Testis (tissue), 3 donors: ENCODE measurements around the gene FOXK2. TPM values are rescaled to one million over a fixed set of nuclear protein-coding genes. Genes with fewer than 3 reads are reported as not detected.

Experiments
- DNase-seq: peaks from one replicate; pipeline ENCODE4 v3.0.0-alpha.2; 2019
- H3K27ac ChIP-seq, 2 donors: fragments of 200-600 bp; sonication (generic); one replicate each; pipeline ENCODE4 v1.5.1; 2019
- H3K27me3 ChIP-seq: fragments of 200-600 bp; sonication (generic); one replicate; pipeline ENCODE4 v1.5.1; 2019
- H3K36me3 ChIP-seq: fragments of 200-600 bp; sonication (generic); one replicate; pipeline ENCODE4 v1.5.1; 2017; ENCODE audit warnings: low read depth; ENCODE audit errors: missing control alignments
- H3K4me1 ChIP-seq: fragments of 200-600 bp; sonication (generic); one replicate; pipeline ENCODE4 v1.5.1; 2019
- H3K4me3 ChIP-seq, 2 donors: fragments of 200-600 bp; sonication (generic); one replicate each; pipeline ENCODE4 v1.5.1; 2017 to 2019
- H3K9me3 ChIP-seq: fragments of 200-600 bp; sonication (generic); one replicate; pipeline ENCODE4 v1.5.1; 2017
- CTCF ChIP-seq, 3 experiments: fragments of 450-650 bp in 2 of 3; fragments of 200-600 bp in 1 of 3; sonication (generic) in 1 of 3; IDR thresholded peaks; one replicate each; pipeline ENCODE4 v1.5.1; 2016 to 2019; ENCODE audit warnings: antibody characterized with exemption in 3 of 3, mild to moderate bottlenecking in 2 of 3, moderate library complexity in 1 of 3
- POLR2A ChIP-seq: fragments of 450-650 bp; IDR thresholded peaks from one replicate; pipeline ENCODE4 v1.6.1; 2017; ENCODE audit warnings: antibody characterized with exemption, mild to moderate bottlenecking, moderate library complexity
- WGBS, 2 donors: methylation state at CpG; one replicate each; pipeline ENCODE4 v1.1.5; 2018; 5-methylcytosine and 5-hydroxymethylcytosine counted together
- intact Hi-C: fragments of 100-400 bp; cut with DNase I; formaldehyde crosslinking; loops from one replicate; pipeline ENCODE4 v1.15.1; 2023; ENCODE audit warnings: low total_unique reads
- polyA plus RNA-seq: library from polyadenylated mRNA; stranded (reverse); fragments of 350-450 nt; fragmentation: Illumina TruSeq; extraction: RNeasy Lipid Tissue Mini Kit (QIAGEN cat#74804); gene quantifications from one replicate; pipeline ENCODE4 v1.2.3, GENCODE V29; 2014; ENCODE audit warnings: low read depth, low replicate concordance; ENCODE audit not compliant: insufficient read depth
- total RNA-seq, 2 donors: library from RNA; depleted of rRNA; stranded (reverse); fragments of >200 nt; gene quantifications; one replicate each; pipeline ENCODE4 v1.2.3, GENCODE V29; 2016

FOXK2 gene
- total and polyA plus RNA-seq, 3 donors from 2014 or later, result 85.8 to 95.1 (median 94.3) TPM

GRCh38 chr17:82590216-82590615 is 70.7 kb downstream of the FOXK2 start:
- no peaks in the 10 kb centered on the region for H3K9me3 ChIP-seq
- WGBS, 2 donors, result 88 to 95% methylated on average over 6 of the region's 6 CpGs
- TF ChIP-seq CTCF (IDR thresholded peaks at IDR 0.05) (no peak), POLR2A (no peak)
- H3K4me1 ChIP-seq, result peaks cover 21% of the 10 kb centered on the region
- intact Hi-C loops, result no loop called here
- H3K4me3 ChIP-seq, result no peak overlapping the region
- no peaks in the 10 kb centered on the region for H3K27me3 ChIP-seq
- H3K36me3 ChIP-seq, result no peaks in the 10 kb centered on the region
- DNase-seq, result no peak
- no peak overlapping the region for H3K27ac ChIP-seq

- 63% methylated on average over 16 of the region's 17 CpGs; no CpG with 5 or more reads in 1 of the 2 donors for WGBS, 2 donors
- H3K9me3 ChIP-seq, result no peaks in the 10 kb centered on the region
- peak overlapping the region in 1 of 2 donors; percentile 92 for H3K27ac ChIP-seq
- H3K4me3 ChIP-seq, result no peak overlapping the region
- DNase-seq, result no peak
- H3K4me1 ChIP-seq, result peaks cover 21% of the 10 kb centered on the region
- H3K27me3 ChIP-seq, result no peaks in the 10 kb centered on the region
- TF ChIP-seq POLR2A (no peak), CTCF (IDR thresholded peaks at IDR 0.05) (no peak)
- intact Hi-C loops, result no loop called here
- H3K36me3 ChIP-seq, result no peaks in the 10 kb centered on the region
Observed at GRCh38 chr17:82590881-82591539, 71.5 kb downstream of the FOXK2 start.

GRCh38 chr17:82592289-82592766 is 72.8 kb downstream of the FOXK2 start:
- peak overlapping the region; percentile 83 to 92 for H3K27ac ChIP-seq
- WGBS, 2 donors, result 46 to 48% methylated on average over 9 of the region's 9 CpGs
- peaks cover 21% of the 10 kb centered on the region for H3K4me1 ChIP-seq
- H3K36me3 ChIP-seq, result no peaks in the 10 kb centered on the region
- no peaks in the 10 kb centered on the region for H3K9me3 ChIP-seq
- intact Hi-C loops, result no loop called here
- H3K27me3 ChIP-seq, result no peaks in the 10 kb centered on the region
- no peak for DNase-seq
- no peak overlapping the region for H3K4me3 ChIP-seq
- TF ChIP-seq POLR2A, result no peak
- no peak for TF ChIP-seq CTCF (IDR thresholded peaks at IDR 0.05)

- Histone ChIP-seq H3K36me3 (no peaks in the 10 kb centered on the region), H3K9me3 (no peaks in the 10 kb centered on the region), H3K4me3 (peak overlapping the region; percentile 31 to 32), H3K27ac (peak overlapping the region; percentile 83 to 92), H3K27me3 (no peaks in the 10 kb centered on the region), H3K4me1 (peaks cover 21% of the 10 kb centered on the region)
- TF ChIP-seq CTCF (IDR thresholded peaks at IDR 0.05) (no peak), POLR2A (no peak)
- peak; percentile 86 for DNase-seq
- WGBS, 2 donors, result 29% methylated on average over 19 to 29 of the region's 29 CpGs
- intact Hi-C loops, result no loop called here
Observed at GRCh38 chr17:82592767-82593589, 73.4 kb downstream of the FOXK2 start.
